ENCODE results near the gene RABGGTA.

- no peak for TF ChIP-seq SMC3 (IDR thresholded peaks at IDR 0.05; ENCODE audit: borderline replicate concordance, low read length)
- TF ChIP-seq CREM (IDR thresholded peaks at IDR 0.05; ENCODE audit: low read depth): no peak
- TF ChIP-seq EP300 (IDR thresholded peaks at IDR 0.05; ENCODE audit: borderline replicate concordance in 1 of 2, control insufficient read depth in 1 of 2, low read depth in 2 of 2, low read length in 2 of 2): no peak
- TF ChIP-seq CTCF (IDR thresholded peaks at IDR 0.05 in 2 of 3, conservative IDR thresholded peaks at IDR 0.05 in 1 of 3; ENCODE audit: control insufficient read depth in 2 of 3, extremely low read depth in 1 of 3, insufficient read depth in 1 of 3, low read depth in 3 of 3, low read length in 3 of 3): no peak
- TF ChIP-seq POLR2A (IDR thresholded peaks at IDR 0.05; ENCODE audit: low read depth, low read length): no peak
- TF ChIP-seq, protein P1, sequence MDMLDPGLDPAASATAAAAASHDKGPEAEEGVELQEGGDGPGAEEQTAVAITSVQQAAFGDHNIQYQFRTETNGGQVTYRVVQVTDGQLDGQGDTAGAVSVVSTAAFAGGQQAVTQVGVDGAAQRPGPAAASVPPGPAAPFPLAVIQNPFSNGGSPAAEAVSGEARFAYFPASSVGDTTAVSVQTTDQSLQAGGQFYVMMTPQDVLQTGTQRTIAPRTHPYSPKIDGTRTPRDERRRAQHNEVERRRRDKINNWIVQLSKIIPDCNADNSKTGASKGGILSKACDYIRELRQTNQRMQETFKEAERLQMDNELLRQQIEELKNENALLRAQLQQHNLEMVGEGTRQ (IDR thresholded peaks at IDR 0.05; ENCODE audit: borderline replicate concordance, low read depth, low read length): no peak
- TF ChIP-seq ESRRA (IDR thresholded peaks at IDR 0.05; ENCODE audit: low read length): no peak
Measured at GRCh38 chr14:24285351-24285750, 14.0 kb upstream of the RABGGTA start.

Data from GM12878 (cell line).